Sigmoid colon (tissue), 4 donors: ENCODE data around the gene JAKMIP2.

Source experiments
- CTCF ChIP-seq, 4 experiments: fragments of 450-650 bp in 3 of 4; fragments of 200-600 bp in 1 of 4; IDR thresholded peaks; one replicate each; pipeline ENCODE4 v1.5.1; 2016 to 2019; ENCODE audit warnings: antibody characterized with exemption in 4 of 4, mild to moderate bottlenecking in 3 of 4, moderate library complexity in 2 of 4
- EP300 ChIP-seq, 4 donors: sonication (generic); formaldehyde crosslinking; IDR thresholded peaks; one replicate each; pipeline ENCODE4 v1.6.1; 2017; ENCODE audit warnings: antibody characterized with exemption in 4 of 4
- POLR2AphosphoS5 ChIP-seq, 4 donors: sonication (generic); formaldehyde crosslinking; IDR thresholded peaks; one replicate each; pipeline ENCODE4 v1.6.1; 2017; ENCODE audit warnings: antibody characterized with exemption in 4 of 4

- TF ChIP-seq CTCF (IDR thresholded peaks at IDR 0.05) (no peak), EP300 (IDR thresholded peaks at IDR 0.05) (no peak), POLR2AphosphoS5 (IDR thresholded peaks at IDR 0.05) (no peak)
Observed at GRCh38 chr5:147693233-147693632, 89.3 kb downstream of the JAKMIP2 start.
